ENCODE measurements around the gene LRRC71.
A peak's percentile ranks its signal among the peaks of the same experiment; 100 is the strongest.

Gene LRRC71

GRCh38 chr1:156920233-156921052, at the start of gene LRRC71:
Gene LRRC71, plus strand, starts transcription at chr1:156920632. Its CDS starts 172 bp downstream, at chr1:156920804.
- Mint-ChIP-seq H3K27me3 (peaks cover 69% of the 10 kb centered on the region), H3K9me3 (no peaks in the 10 kb centered on the region), H3K4me1 (peaks cover 7% of the 10 kb centered on the region), H3K4me3 (no peak within 1 kb of the TSS), H3K27ac (no peak within 1 kb of the TSS), H3K36me3 (no peaks in the 10 kb centered on the region)
- peak; percentile 34 for ATAC-seq

- Mint-ChIP-seq H3K4me3 (no peak overlapping the region), H3K36me3 (no peaks in the 10 kb centered on the region), H3K9me3 (no peaks in the 10 kb centered on the region), H3K27me3 (peaks cover 77% of the 10 kb centered on the region), H3K4me1 (no peaks in the 10 kb centered on the region), H3K27ac (no peak overlapping the region)
- ATAC-seq: no peak
Observed at GRCh38 chr1:156873659-156874058, 46.8 kb upstream of the LRRC71 start.

- no peak overlapping the region for H3K4me3 Mint-ChIP-seq
- no peaks in the 10 kb centered on the region for H3K4me1 Mint-ChIP-seq
- no peak overlapping the region for H3K27ac Mint-ChIP-seq
- no peaks in the 10 kb centered on the region for H3K36me3 Mint-ChIP-seq
- H3K27me3 Mint-ChIP-seq: peaks cover 77% of the 10 kb centered on the region
- H3K9me3 Mint-ChIP-seq: no peaks in the 10 kb centered on the region
- no peak for ATAC-seq
Observed at GRCh38 chr1:156874142-156874541, 46.3 kb upstream of the LRRC71 start.

GRCh38 chr1:156874572-156875340, 45.7 kb upstream of the LRRC71 start:
- ATAC-seq: no peak
- Mint-ChIP-seq H3K4me3 (no peak overlapping the region), H3K4me1 (no peaks in the 10 kb centered on the region), H3K27ac (no peak overlapping the region), H3K27me3 (peaks cover 75% of the 10 kb centered on the region), H3K9me3 (no peaks in the 10 kb centered on the region), H3K36me3 (no peaks in the 10 kb centered on the region)

GRCh38 chr1:156875341-156875615, 45.2 kb upstream of the LRRC71 start:
- no peaks in the 10 kb centered on the region for H3K9me3 Mint-ChIP-seq
- H3K4me1 Mint-ChIP-seq: no peaks in the 10 kb centered on the region
- peaks cover 75% of the 10 kb centered on the region for H3K27me3 Mint-ChIP-seq
- no peaks in the 10 kb centered on the region for H3K36me3 Mint-ChIP-seq
- no peak overlapping the region for H3K27ac Mint-ChIP-seq
- ATAC-seq: no peak
- H3K4me3 Mint-ChIP-seq: no peak overlapping the region

- Mint-ChIP-seq H3K36me3 (no peaks in the 10 kb centered on the region), H3K9me3 (no peaks in the 10 kb centered on the region), H3K27ac (no peak overlapping the region), H3K27me3 (peaks cover 81% of the 10 kb centered on the region), H3K4me1 (no peaks in the 10 kb centered on the region), H3K4me3 (no peak overlapping the region)
- ATAC-seq: no peak
Observed at GRCh38 chr1:156876281-156876680, 44.2 kb upstream of the LRRC71 start.

GRCh38 chr1:156877433-156878170, 42.8 kb upstream of the LRRC71 start:
- Mint-ChIP-seq H3K36me3 (no peaks in the 10 kb centered on the region), H3K27me3 (peaks cover 85% of the 10 kb centered on the region), H3K4me3 (no peak overlapping the region), H3K27ac (no peak overlapping the region), H3K9me3 (no peaks in the 10 kb centered on the region), H3K4me1 (no peaks in the 10 kb centered on the region)
- ATAC-seq: peak; percentile 22

GRCh38 chr1:156879876-156880275, 40.6 kb upstream of the LRRC71 start:
- no peak for ATAC-seq
- Mint-ChIP-seq H3K27ac (no peak overlapping the region), H3K36me3 (no peaks in the 10 kb centered on the region), H3K9me3 (no peaks in the 10 kb centered on the region), H3K4me1 (no peaks in the 10 kb centered on the region), H3K27me3 (peaks cover 89% of the 10 kb centered on the region), H3K4me3 (no peak overlapping the region)

- ATAC-seq: no peak
- Mint-ChIP-seq H3K36me3 (no peaks in the 10 kb centered on the region), H3K27ac (no peak overlapping the region), H3K4me3 (no peak overlapping the region), H3K4me1 (no peaks in the 10 kb centered on the region), H3K9me3 (no peaks in the 10 kb centered on the region), H3K27me3 (peaks cover 87% of the 10 kb centered on the region)
Observed at GRCh38 chr1:156880473-156880872, 40.0 kb upstream of the LRRC71 start.

- Mint-ChIP-seq H3K4me1 (no peaks in the 10 kb centered on the region), H3K27me3 (peaks cover 91% of the 10 kb centered on the region), H3K9me3 (no peaks in the 10 kb centered on the region), H3K4me3 (no peak overlapping the region), H3K36me3 (no peaks in the 10 kb centered on the region), H3K27ac (no peak overlapping the region)
- ATAC-seq: no peak
Observed at GRCh38 chr1:156881101-156881500, 39.3 kb upstream of the LRRC71 start.

- Mint-ChIP-seq H3K36me3 (no peaks in the 10 kb centered on the region), H3K27me3 (peaks cover 91% of the 10 kb centered on the region), H3K4me3 (no peak overlapping the region), H3K4me1 (no peaks in the 10 kb centered on the region), H3K9me3 (no peaks in the 10 kb centered on the region), H3K27ac (no peak overlapping the region)
- no peak for ATAC-seq
Observed at GRCh38 chr1:156881663-156882062, 38.8 kb upstream of the LRRC71 start.

- Mint-ChIP-seq H3K4me3 (no peak overlapping the region), H3K9me3 (no peaks in the 10 kb centered on the region), H3K36me3 (no peaks in the 10 kb centered on the region), H3K27me3 (peaks cover 94% of the 10 kb centered on the region), H3K4me1 (no peaks in the 10 kb centered on the region), H3K27ac (no peak overlapping the region)
- no peak for ATAC-seq
Observed at GRCh38 chr1:156882543-156882942, 37.9 kb upstream of the LRRC71 start.

- H3K36me3 Mint-ChIP-seq: no peaks in the 10 kb centered on the region
- peaks cover 94% of the 10 kb centered on the region for H3K27me3 Mint-ChIP-seq
- H3K27ac Mint-ChIP-seq: no peak overlapping the region
- H3K4me1 Mint-ChIP-seq: no peaks in the 10 kb centered on the region
- no peak overlapping the region for H3K4me3 Mint-ChIP-seq
- H3K9me3 Mint-ChIP-seq: no peaks in the 10 kb centered on the region
- no peak for ATAC-seq
Observed at GRCh38 chr1:156883919-156884318, 36.5 kb upstream of the LRRC71 start.

- Mint-ChIP-seq H3K9me3 (no peaks in the 10 kb centered on the region), H3K4me3 (no peak overlapping the region), H3K4me1 (no peaks in the 10 kb centered on the region), H3K27ac (no peak overlapping the region), H3K36me3 (no peaks in the 10 kb centered on the region), H3K27me3 (peaks cover 95% of the 10 kb centered on the region)
- no peak for ATAC-seq
Observed at GRCh38 chr1:156884560-156885184, 35.8 kb upstream of the LRRC71 start.

- no peak for ATAC-seq
- no peak overlapping the region for H3K27ac Mint-ChIP-seq
- peaks cover 95% of the 10 kb centered on the region for H3K27me3 Mint-ChIP-seq
- H3K4me3 Mint-ChIP-seq: no peak overlapping the region
- no peaks in the 10 kb centered on the region for H3K9me3 Mint-ChIP-seq
- no peaks in the 10 kb centered on the region for H3K36me3 Mint-ChIP-seq
- H3K4me1 Mint-ChIP-seq: peaks cover 4% of the 10 kb centered on the region
Observed at GRCh38 chr1:156885314-156885713, 35.1 kb upstream of the LRRC71 start.

Data from stimulated activated memory B cell treated with anti-CD40 and anti-IgM and Interleukin-4, amounts not matched to agents 10 μg/mL and 1 μg/mL and 100 μg/mL, for 72 hours (primary cell).